ENCODE data around the gene CD3E.

The CD3E gene

GRCh38 chr11:118364956-118365615 is 60.6 kb downstream of the CD3E start:
- no peak for DNase-seq
- intact Hi-C loops (cut with DNase I), result no loop called here
